ENCODE measurements around the gene DNMBP.
"Not testable (repeated sequence)": the region's sequence is repeated elsewhere in the genome, so short reads cannot be mapped to it uniquely, and the experiment has no call there.

The DNMBP gene

DNA sequence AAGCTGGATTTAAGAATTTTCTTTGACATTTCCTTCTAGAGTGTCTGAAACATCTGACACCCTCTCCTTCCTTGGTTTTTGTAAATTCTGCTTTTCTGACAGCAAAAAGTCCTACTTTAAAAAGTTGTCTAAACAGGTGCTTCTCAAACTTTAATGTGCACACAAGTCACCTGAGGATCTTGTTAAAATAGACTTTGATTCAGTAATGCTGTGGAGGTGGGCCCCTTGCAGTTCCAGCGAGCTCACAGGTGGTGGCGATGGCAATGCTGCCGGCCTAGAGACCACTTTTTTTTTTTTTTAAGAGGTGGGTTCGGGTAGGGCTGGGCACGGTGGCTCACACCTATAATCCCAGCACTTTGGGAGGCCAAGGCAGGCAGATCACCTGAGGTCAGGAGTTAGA lies 150.2 kb downstream of the DNMBP start:
- no peak for DNase-seq (ENCODE audit: low read depth)

GRCh38 chr10:99858849-99859248 lies 150.9 kb downstream of the DNMBP start:
- no peak for DNase-seq (ENCODE audit: low read depth)

DNA sequence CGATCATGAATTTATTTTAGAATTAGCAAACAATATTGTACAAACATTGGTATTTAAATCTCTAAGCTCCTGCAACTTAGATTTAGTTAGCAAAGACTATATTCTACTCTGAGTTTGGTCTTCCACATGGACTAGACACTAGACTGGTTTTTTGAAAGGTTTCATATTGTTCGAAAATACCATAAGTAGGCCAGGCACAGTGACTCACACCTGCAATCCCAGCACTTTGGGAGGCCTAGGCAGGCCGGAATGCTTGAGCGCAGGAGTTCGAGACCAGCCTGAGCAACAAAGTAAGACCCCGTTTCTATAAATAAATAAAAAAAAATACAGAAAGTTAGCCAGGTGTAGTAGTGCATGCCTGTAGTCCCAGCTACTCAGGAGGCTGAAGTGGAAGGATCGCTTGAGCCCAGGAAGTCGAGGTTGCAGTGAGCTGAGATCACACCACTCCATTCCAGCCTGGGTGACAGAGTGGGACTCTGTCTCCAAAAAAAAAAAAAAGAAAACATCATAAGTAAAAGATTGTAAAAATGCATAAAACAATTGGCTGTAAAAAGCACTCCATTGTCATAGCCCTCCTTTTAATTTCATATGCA lies 154.2 kb downstream of the DNMBP start:
- DNase-seq (ENCODE audit: low read depth), result no peak

- DNase-seq (ENCODE audit: low read depth), result no peak
Observed at GRCh38 chr10:99854860-99855259, 154.9 kb downstream of the DNMBP start.

DNA sequence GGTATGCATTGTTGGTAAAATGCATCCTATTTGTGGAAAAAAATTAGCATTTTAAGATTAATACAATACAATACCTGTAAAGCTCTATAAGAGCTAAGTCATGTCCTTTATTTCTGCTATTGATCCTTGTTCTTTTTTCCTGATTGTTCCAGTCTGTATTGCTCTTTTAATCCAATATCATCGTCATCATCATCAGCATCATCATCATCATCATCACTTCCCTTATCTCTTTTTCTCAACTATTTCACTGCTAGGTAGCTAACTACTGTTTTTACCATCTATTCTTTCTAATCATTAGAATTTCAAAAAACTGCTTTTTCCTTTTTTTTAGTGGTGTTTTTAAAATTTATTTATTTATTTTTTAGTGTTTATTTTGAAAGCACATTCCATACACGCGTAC lies 156.1 kb downstream of the DNMBP start:
- DNase-seq (ENCODE audit: low read depth), result no peak

DNA sequence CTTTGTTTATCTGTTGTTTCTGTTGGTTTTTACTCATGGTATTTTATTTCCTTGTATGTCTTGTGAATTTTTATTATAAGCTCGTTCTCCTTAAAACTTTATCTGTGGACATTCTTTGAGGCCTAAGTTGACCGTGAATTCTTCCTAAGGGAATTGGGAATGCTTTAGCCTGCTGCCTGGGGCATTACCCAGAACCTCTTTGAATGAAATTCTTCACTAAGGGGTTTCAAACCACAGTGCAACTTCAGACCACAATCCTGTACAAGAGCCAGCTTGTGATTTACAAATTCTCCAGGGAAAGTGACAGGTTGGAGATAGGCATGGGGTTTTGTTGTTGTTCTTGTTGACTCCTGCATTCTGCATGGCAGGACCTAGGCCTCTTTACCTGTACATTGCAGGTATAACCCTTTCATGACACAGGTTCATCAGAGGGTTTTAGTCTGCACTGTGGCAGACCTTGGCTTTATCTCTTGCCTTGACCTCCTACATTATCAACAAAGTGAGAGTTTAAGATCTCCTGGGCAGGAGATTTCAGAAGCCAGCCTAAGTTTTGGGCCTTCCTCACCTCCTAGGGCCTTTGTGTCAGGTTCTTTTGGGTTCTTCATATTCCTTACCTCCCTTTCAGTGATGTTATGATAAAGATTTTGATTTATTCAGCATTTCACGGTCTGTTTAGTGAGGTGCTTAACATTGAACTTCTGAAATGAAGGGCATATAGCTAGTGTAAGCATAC lies 157.1 kb downstream of the DNMBP start:
- no peak for DNase-seq (ENCODE audit: low read depth)

DNA sequence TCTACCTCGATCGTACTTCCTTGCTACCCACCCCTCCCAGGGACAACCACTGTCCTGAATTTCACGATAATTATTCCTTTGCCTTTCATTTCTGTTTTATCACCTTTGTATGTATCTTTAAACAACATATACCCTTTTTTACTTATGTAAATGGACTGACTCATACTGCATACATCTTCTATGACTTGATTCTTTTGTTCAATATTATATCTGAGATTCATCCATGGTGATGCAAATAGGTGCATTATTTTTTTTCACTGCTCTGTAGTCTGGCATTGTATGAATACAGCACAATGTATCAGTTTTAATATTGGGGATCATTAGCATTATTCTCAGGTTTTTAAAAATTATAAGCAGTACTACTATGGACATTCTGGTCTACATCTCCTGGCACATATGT lies 157.9 kb downstream of the DNMBP start:
- no peak for DNase-seq (ENCODE audit: low read depth)

- DNase-seq (ENCODE audit: low read depth), result no peak
Observed at GRCh38 chr10:99850767-99851340, 158.9 kb downstream of the DNMBP start.

DNA sequence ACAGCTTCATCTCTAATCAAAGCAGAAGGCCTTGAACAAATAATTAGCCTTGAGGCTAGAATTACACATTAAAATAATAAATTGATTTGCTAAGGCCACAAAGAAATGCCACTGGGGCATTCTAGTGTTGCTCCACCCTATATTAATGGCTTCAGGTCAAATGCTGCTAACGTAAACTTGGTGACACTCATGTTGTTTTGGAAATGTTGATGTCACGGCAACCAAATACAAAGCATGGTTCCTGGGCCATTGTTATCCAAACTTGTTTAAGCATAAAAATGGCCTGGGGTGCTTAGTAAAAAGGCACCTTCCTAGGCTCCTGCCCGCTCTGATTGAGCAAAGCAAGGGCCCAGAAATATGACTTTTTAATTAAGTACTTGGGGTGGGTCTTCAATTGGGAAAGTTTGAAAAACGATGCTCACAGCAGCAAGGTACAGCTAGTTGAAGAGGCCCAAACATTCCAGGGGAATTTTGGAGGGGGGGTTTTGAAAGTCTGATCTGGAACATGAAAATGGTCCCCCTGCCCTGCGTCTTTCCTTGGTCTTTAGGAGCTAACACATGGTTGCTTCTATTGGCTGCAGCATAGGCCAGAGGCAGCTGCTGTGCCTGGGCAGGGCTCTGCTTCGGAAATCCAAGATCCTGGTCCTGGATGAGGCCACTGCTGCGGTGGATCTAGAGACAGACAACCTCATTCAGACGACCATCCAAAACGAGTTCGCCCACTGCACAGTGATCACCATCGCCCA lies 159.6 kb downstream of the DNMBP start:
- DNase-seq (ENCODE audit: low read depth), result no peak

- DNase-seq (ENCODE audit: low read depth), result no peak
Observed at GRCh38 chr10:99849536-99849935, 160.2 kb downstream of the DNMBP start.

DNA sequence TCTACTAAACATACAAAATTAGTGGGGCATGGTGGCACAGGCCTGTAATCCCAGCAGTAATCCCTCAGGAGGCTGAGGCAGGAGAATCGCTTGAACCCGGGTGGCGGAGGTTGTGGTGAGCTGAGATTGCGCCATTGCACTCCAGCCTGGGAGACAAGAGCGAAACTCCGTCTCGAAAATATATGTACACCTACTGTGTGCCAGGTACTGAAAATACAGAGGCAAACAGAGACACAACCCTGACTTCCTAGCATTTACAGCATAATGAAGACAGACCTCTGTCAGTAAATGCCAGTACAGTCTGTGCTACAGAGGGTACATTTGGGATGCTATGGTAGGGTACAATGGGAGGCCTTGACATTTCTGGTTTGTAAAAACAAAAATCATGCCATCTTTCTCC lies 160.7 kb downstream of the DNMBP start:
- no peak for DNase-seq (ENCODE audit: low read depth)

DNA sequence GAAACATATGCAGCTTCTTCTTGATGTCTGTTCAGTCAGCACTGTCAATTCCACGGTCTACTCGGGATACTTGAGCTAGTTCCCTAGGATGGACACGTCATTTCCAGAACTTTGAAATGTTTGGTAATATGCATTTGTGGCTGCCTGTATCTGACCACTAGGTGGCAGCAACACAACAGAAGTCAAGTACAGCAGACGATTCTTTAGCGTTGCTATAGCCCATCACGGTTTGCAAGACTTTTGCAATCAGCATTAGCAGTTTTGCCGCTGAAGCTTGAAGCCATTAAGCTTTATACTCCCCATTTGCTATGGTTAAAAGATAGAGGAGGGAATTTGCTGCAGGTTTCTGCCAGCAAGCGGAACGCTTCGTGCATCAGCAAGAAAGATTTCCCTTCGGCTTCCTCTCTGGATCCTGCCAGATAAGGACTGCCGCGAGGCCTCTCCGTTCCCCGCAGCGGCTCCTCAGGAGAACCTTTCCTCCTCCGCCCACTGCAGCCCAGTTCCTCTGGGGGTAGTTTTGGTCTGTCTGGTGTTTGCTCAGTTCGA lies 163.8 kb downstream of the DNMBP start:
- DNase-seq (ENCODE audit: low read depth), result peak; percentile 62

GRCh38 chr10:99844433-99844955 lies 165.3 kb downstream of the DNMBP start:
- no peak for DNase-seq (ENCODE audit: low read depth)

- no peak for DNase-seq (ENCODE audit: low read depth)
Observed at GRCh38 chr10:99843310-99843709, 166.4 kb downstream of the DNMBP start.

DNA sequence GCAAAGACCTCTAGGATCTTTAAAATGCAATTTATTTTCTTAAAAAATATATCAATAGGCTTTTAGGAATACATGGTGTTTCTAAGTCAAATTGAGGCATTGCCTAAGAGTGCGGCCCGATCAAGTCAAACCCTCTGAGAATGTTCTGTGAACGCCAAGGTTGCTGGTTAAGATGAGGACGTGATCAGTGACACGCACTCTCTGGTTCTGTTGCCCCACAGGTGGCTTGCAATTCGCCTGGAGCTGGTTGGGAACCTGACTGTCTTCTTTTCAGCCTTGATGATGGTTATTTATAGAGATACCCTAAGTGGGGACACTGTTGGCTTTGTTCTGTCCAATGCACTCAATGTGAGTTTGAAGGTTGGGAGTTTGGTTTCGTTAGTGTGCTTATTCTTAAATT lies 168.0 kb downstream of the DNMBP start:
- no peak for DNase-seq (ENCODE audit: low read depth)

GRCh38 chr10:99840859-99841258 lies 168.9 kb downstream of the DNMBP start:
- not testable (repeated sequence) for DNase-seq (ENCODE audit: low read depth)

DNA sequence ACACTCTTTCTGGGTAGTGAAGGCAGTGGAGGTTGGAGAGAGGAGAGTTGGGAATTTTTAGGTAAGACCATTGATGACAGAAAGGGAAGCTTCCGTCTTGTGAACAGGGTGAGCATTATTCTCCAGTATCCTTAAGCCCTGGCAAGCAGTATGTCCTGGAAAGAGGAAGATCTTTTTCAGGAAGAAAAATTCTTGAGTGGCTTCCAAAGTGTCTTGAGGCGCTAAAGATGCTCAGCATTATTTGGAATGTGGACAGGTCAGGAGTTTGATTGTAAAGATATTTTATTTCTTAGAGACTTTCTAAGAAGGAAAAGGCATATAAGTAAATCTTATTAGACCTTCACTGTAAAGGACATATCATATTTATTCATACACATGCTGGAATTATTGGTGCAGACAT lies 173.0 kb downstream of the DNMBP start:
- DNase-seq (ENCODE audit: low read depth), result no peak

GRCh38 chr10:99835947-99836346 lies 173.8 kb downstream of the DNMBP start:
- DNase-seq (ENCODE audit: low read depth), result no peak

DNA sequence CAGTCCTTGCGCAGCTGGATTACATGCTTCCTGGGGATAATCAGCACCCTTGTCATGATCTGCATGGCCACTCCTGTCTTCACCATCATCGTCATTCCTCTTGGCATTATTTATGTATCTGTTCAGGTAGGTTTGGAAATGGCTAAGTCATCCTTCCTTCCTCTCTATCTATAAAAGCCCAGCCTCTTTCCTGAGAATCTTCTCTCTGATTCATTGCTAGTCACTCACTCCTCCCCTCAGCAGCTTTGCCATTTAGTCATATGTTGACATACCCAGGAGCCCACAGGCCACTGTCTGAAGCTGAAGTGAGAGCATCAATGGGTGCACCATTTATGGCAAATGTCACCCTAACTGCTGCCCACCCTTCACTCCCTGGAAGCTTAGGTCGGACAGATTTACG lies 175.3 kb downstream of the DNMBP start:
- no peak for DNase-seq (ENCODE audit: low read depth)

- no peak for DNase-seq (ENCODE audit: low read depth)
Observed at GRCh38 chr10:99832439-99832838, 177.3 kb downstream of the DNMBP start.

- DNase-seq (ENCODE audit: low read depth), result no peak
Observed at GRCh38 chr10:99828464-99828863, 181.3 kb downstream of the DNMBP start.

- no peak for DNase-seq (ENCODE audit: low read depth)
Observed at GRCh38 chr10:99827936-99828335, 181.8 kb downstream of the DNMBP start.
